HepG2 (cell line): ENCODE results near the gene SEMA4A. TPM values are rescaled to one million over a fixed set of nuclear protein-coding genes. Genes with fewer than 3 reads are reported as not detected.
A peak's percentile ranks its signal among the peaks of the same experiment; 100 is the strongest.
"Not testable (repeated sequence)": the region's sequence is repeated elsewhere in the genome, so short reads cannot be mapped to it uniquely, and the experiment has no call there.

Experiments
- ATAC-seq: fragments of 200-7000 bp; cut with Tn5 transposase; 3 replicates; pipeline ENCODE4 v1.9.1; 2020; ENCODE audit warnings: mild to moderate bottlenecking, moderate library complexity
- BruUV-seq: library from RNA; stranded (reverse); fragments of 400-500 nt; replicated peaks from 2 replicates; lab custom pipeline; 2021; lab: Mats Ljungman, UMichigan
- CTCF ChIA-PET: fragments of 300-600 bp; formaldehyde crosslinking; extraction: SDS; loops from one replicate; lab custom pipeline; 2021; ENCODE audit warnings: low total read pairs, inconsistent platforms, low intra/inter-chr PET ratio; lab: Yijun Ruan, JAX
- POLR2A ChIA-PET: fragments of 350-600 bp; sonication (Branson Sonifier 250); formaldehyde crosslinking; loops from one replicate; lab custom pipeline; 2020; ENCODE audit warnings: antibody characterized with exemption, inconsistent platforms; lab: Yijun Ruan, JAX
- DNase-seq: peaks from one replicate; pipeline ENCODE4 v3.0.0-alpha.2; 2015; ENCODE audit warnings: low spot score
- FAIRE-seq: peaks from 3 replicates; lab custom pipeline; 2011; peaks lifted over from hg19 to GRCh38; lab: Jason Lieb, UNC
- H2AFZ ChIP-seq: one replicate; pipeline ENCODE4 v1.6.1; 2011; ENCODE audit warnings: low read length, inconsistent platforms
- H3K27ac ChIP-seq: fragments of 300-600 bp; 3 replicates; pipeline ENCODE4 v1.8.0; 2011; ENCODE audit warnings: mixed run types, mild to moderate bottlenecking, mixed read lengths, low read length, inconsistent platforms; ENCODE audit not compliant: insufficient read depth; ENCODE audit errors: extremely low read length
- H3K27me3 ChIP-seq, 2 experiments: fragments of 200-600 bp in 1 of 2; 2 replicates in 1 of 2; 3 replicates in 1 of 2; pipeline versions ENCODE4 v1.6.0 to v1.8.0; 2011; ENCODE audit warnings: low read length in 2 of 2, mild to moderate bottlenecking in 2 of 2, moderate library complexity in 2 of 2, inconsistent platforms in 1 of 2; ENCODE audit not compliant: insufficient read depth in 2 of 2, control insufficient read depth in 1 of 2
- H3K36me3 ChIP-seq, 2 experiments: fragments of 200-600 bp in 1 of 2; replicated peaks in 1 of 2; 2 replicates in 1 of 2; 3 replicates in 1 of 2; pipeline versions ENCODE4 v1.5.1 to v1.8.0; 2011; ENCODE audit warnings: low read length in 2 of 2, inconsistent platforms in 1 of 2; ENCODE audit not compliant: insufficient read depth in 2 of 2, control insufficient read depth in 1 of 2
- H3K4me1 ChIP-seq: 2 replicates; pipeline ENCODE4 v1.5.1; 2012; ENCODE audit warnings: low read length, inconsistent platforms; ENCODE audit not compliant: insufficient read depth
- H3K4me2 ChIP-seq: 2 replicates; pipeline ENCODE4 v1.6.0; 2011; ENCODE audit warnings: low read depth, low read length, inconsistent platforms
- H3K4me3 ChIP-seq, 3 experiments: fragments of 200-600 bp in 1 of 3; sonication (generic), shearing (Covaris generic) in 1 of 3; replicated peaks in 1 of 3; 2 replicates each; pipeline ENCODE4 v1.5.1; 2011 to 2016; ENCODE audit warnings: low read length in 3 of 3, inconsistent platforms in 2 of 3, low read depth in 2 of 3, mild to moderate bottlenecking in 2 of 3, control low read depth in 1 of 3, mixed read lengths in 1 of 3; ENCODE audit not compliant: insufficient read depth in 1 of 3
- H3K79me2 ChIP-seq: one replicate; pipeline ENCODE4 v1.6.1; 2011; ENCODE audit warnings: low read length, inconsistent platforms; ENCODE audit not compliant: insufficient read depth
- H3K9ac ChIP-seq: 2 replicates; pipeline ENCODE4 v1.6.0; 2011; ENCODE audit warnings: mild to moderate bottlenecking, low read depth, low read length, inconsistent platforms; ENCODE audit not compliant: insufficient read depth
- H3K9me3 ChIP-seq: 2 replicates; pipeline ENCODE4 v1.5.1; 2012; ENCODE audit warnings: mild to moderate bottlenecking, low read length
- H4K20me1 ChIP-seq: 2 replicates; pipeline ENCODE4 v1.6.0; 2011; ENCODE audit warnings: inconsistent platforms, mild to moderate bottlenecking, low read length, moderate library complexity; ENCODE audit not compliant: insufficient read depth
- HNRNPLL ChIP-seq: fragments of 200-400 bp; formaldehyde crosslinking; IDR thresholded peaks from 2 replicates; pipeline ENCODE4 v1.6.1; 2017; ENCODE audit warnings: mild to moderate bottlenecking, low read depth, low read length; ENCODE audit not compliant: poor library complexity, severe bottlenecking
- JUNB ChIP-seq: sonication (generic); formaldehyde crosslinking; IDR thresholded peaks from 2 replicates; pipeline ENCODE4 v1.8.0; 2022; ENCODE audit warnings: missing genetic modification reagents, mild to moderate bottlenecking, borderline replicate concordance
- MED1 ChIP-seq: sonication (generic); formaldehyde crosslinking; IDR thresholded peaks from 2 replicates; pipeline ENCODE4 v1.4.0; 2020; ENCODE audit warnings: missing genetic modification reagents
- POLR2AphosphoS5 ChIP-seq: IDR thresholded peaks from 2 replicates; pipeline ENCODE4 v1.6.1; 2012; ENCODE audit warnings: low read depth, low read length
- RBFOX2 ChIP-seq: fragments of 200-400 bp; formaldehyde crosslinking; IDR thresholded peaks from 2 replicates; pipeline ENCODE4 v1.6.1; 2017; ENCODE audit warnings: low read depth, mild to moderate bottlenecking, low read length
- ZBTB20 ChIP-seq: sonication (generic); formaldehyde crosslinking; IDR thresholded peaks from 2 replicates; pipeline ENCODE4 v1.8.1; 2023; ENCODE audit warnings: missing genetic modification reagents, low read depth, mild to moderate bottlenecking, borderline replicate concordance
- ZNF235 ChIP-seq: sonication (generic); formaldehyde crosslinking; IDR thresholded peaks from 2 replicates; pipeline ENCODE4 v1.8.1; 2023; ENCODE audit warnings: mild to moderate bottlenecking, missing genetic modification reagents, borderline replicate concordance
- ZNF383 ChIP-seq: sonication (generic); formaldehyde crosslinking; IDR thresholded peaks from 2 replicates; pipeline ENCODE4 v1.4.0; 2020; ENCODE audit warnings: missing genetic modification reagents, mild to moderate bottlenecking, borderline replicate concordance
- WGBS: methylation state at CpG from one replicate; pipeline ENCODE4 v1.1.6; 2017; ENCODE audit warnings: low lambda C conversion rate; 5-methylcytosine and 5-hydroxymethylcytosine counted together
- in situ Hi-C: cut with HindIII; loops from 2 replicates; pipeline ENCODE4 v1.10.0; 2017; ENCODE audit warnings: low pct_unique_long_range_greater_than_20kb; ENCODE audit not compliant: extremely low pct_ligation_motif_present
- intact Hi-C: fragments of 100-400 bp; cut with micrococcal nuclease; formaldehyde crosslinking; loops from one replicate; pipeline ENCODE4 v1.10.0; 2022; ENCODE audit not compliant: unreplicated experiment
- polyA plus RNA-seq, 8 experiments: library from polyadenylated mRNA; depleted of rRNA in 3 of 8; stranded (reverse) in 7 of 8; unstranded in 1 of 8; fragments of >200 nt; fragmentation: Illumina TruSeq in 4 of 8; extraction: Trizol in 4 of 8; gene quantifications; 2 replicates each; pipeline versions ENCODE4 v1.2.1 to v1.2.3, GENCODE V29; 2011 to 2016; ENCODE audit warnings: low read depth in 4 of 8, missing spikeins in 1 of 8, mixed read lengths in 1 of 8; ENCODE audit not compliant: insufficient read depth in 1 of 8
- total RNA-seq, 5 experiments: library from RNA; depleted of rRNA; stranded (reverse); fragments of >200 nt; fragmentation: Illumina TruSeq; extraction: Trizol; gene quantifications; 2 replicates each; pipeline ENCODE4 v1.2.3, GENCODE V29; 2016; ENCODE audit warnings: low read depth in 1 of 5
- TF ChIP-seq, protein P1 (sequence below): sonication (generic); formaldehyde crosslinking; conservative IDR thresholded peaks from 2 replicates; pipeline ENCODE4 v1.8.0; 2022; ENCODE audit warnings: low read depth, missing genetic modification reagents
- TF ChIP-seq, protein P2 (sequence below): IDR thresholded peaks from 2 replicates; pipeline ENCODE4 v1.6.1; 2018; ENCODE audit warnings: missing genetic modification reagents
- TF ChIP-seq, protein P3 (sequence below): sonication (generic); formaldehyde crosslinking; IDR thresholded peaks from 2 replicates; pipeline ENCODE4 v1.5.0; 2020; ENCODE audit warnings: missing genetic modification reagents
- TF ChIP-seq, protein P4 (sequence below): sonication (generic); formaldehyde crosslinking; conservative IDR thresholded peaks from 2 replicates; pipeline ENCODE4 v1.4.0; 2020; ENCODE audit warnings: missing genetic modification reagents

Gene SEMA4A
- total and polyA plus RNA-seq, 2 of the 13 experiments (the other 11 are each of a cell fraction or from before 2014, with no cell fraction given), result 0.09 to 0.20 TPM

DNA sequence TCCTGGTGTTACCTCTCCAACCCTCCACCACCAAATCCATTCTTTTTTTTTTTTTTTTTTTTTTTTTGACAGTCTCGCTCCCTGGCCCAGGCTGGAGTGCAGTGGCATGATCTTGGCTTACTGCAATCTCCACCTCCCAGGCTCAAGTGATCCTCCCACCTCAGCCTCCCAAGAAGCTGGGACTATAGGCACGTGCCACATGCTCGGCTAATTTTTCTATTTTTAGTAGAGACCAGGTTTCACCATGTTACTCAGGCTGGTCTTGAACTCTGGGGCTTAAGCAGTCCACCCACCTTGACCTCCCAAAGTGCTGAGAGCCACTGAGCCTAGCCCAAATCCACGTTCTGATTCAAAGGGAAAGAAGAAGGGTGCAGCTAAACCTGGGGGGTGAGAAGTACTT lies 32.4 kb upstream of the SEMA4A start:
- ATAC-seq, FAIRE-seq, DNase-seq, H3K4me3 ChIP-seq, intact Hi-C loops, H3K9me3 ChIP-seq, BruUV-seq, H4K20me1 ChIP-seq, H3K27me3 ChIP-seq, CTCF ChIA-PET, H2AFZ ChIP-seq, in situ Hi-C loops: not testable (repeated sequence)
- H3K9ac ChIP-seq, result 0 out of 2 replicates have a peak overlapping the region, but pooled peaks have one; percentile 48
- peaks cover 98% of the 10 kb centered on the region for H3K4me1 ChIP-seq
- peak overlapping the region; percentile 93; the same call in 1 of the 2 replicates for H3K4me2 ChIP-seq
- H3K36me3 ChIP-seq, result peaks cover 1 to 11% of the 10 kb centered on the region in 2 experiments; a peak in 4 of 5 replicates
- POLR2A ChIA-PET, result interaction anchor here (4.6 to 4.8 kb wide), 2 partner anchors 7 to 16 kb away, joined by 56 to 108 read pairs; no protein-coding TSS in a partner anchor
- 0 out of 2 replicates have a peak, but pooled peaks have one; percentile 3 for TF ChIP-seq ZBTB20 (CRISPR knock-in tag)
- TF ChIP-seq RBFOX2, result 0 out of 2 replicates have a peak, but pooled peaks have one; percentile 7
- H3K79me2 ChIP-seq, result peaks cover 94% of the 10 kb centered on the region
- WGBS, result 92% methylated on average over 4 of the region's 4 CpGs
- peak overlapping the region; percentile 96 for H3K27ac ChIP-seq

DNA sequence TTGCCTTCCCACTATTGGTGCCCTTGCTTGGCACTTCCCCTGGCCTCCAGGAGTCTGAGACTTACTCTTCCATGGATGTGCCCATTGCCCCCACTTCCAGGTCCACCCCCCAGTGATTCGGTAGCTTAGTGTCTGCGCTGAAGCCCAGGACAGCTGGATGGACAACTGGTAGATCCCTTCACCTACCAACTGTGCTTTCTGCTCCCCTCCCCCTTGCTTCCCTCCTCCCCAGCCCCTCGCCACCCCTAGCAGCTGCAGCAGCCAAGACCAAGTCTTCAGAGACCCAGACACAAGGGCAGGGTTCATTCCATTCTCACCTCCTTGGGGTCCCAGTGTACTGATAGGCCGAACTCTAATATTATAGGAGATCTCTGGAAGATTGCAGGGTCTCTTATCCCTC lies 31.9 kb upstream of the SEMA4A start:
- CTCF ChIA-PET, result no interaction called here
- TF ChIP-seq, protein P1, sequence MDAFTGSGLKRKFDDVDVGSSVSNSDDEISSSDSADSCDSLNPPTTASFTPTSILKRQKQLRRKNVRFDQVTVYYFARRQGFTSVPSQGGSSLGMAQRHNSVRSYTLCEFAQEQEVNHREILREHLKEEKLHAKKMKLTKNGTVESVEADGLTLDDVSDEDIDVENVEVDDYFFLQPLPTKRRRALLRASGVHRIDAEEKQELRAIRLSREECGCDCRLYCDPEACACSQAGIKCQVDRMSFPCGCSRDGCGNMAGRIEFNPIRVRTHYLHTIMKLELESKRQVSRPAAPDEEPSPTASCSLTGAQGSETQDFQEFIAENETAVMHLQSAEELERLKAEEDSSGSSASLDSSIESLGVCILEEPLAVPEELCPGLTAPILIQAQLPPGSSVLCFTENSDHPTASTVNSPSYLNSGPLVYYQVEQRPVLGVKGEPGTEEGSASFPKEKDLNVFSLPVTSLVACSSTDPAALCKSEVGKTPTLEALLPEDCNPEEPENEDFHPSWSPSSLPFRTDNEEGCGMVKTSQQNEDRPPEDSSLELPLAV (CRISPR knock-in tag), result no peak
- TF ChIP-seq, protein P2, sequence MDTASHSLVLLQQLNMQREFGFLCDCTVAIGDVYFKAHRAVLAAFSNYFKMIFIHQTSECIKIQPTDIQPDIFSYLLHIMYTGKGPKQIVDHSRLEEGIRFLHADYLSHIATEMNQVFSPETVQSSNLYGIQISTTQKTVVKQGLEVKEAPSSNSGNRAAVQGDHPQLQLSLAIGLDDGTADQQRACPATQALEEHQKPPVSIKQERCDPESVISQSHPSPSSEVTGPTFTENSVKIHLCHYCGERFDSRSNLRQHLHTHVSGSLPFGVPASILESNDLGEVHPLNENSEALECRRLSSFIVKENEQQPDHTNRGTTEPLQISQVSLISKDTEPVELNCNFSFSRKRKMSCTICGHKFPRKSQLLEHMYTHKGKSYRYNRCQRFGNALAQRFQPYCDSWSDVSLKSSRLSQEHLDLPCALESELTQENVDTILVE (CRISPR knock-in tag), result no peak
- TF ChIP-seq ZNF383 (CRISPR knock-in tag) (no peak), MED1 (CRISPR knock-in tag) (no peak), ZNF235 (CRISPR knock-in tag) (no peak), JUNB (no peak), POLR2AphosphoS5 (no peak), HNRNPLL (no peak)
- TF ChIP-seq, protein P3, sequence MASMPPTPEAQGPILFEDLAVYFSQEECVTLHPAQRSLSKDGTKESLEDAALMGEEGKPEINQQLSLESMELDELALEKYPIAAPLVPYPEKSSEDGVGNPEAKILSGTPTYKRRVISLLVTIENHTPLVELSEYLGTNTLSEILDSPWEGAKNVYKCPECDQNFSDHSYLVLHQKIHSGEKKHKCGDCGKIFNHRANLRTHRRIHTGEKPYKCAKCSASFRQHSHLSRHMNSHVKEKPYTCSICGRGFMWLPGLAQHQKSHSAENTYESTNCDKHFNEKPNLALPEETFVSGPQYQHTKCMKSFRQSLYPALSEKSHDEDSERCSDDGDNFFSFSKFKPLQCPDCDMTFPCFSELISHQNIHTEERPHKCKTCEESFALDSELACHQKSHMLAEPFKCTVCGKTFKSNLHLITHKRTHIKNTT (CRISPR knock-in tag), result no peak
- TF ChIP-seq, protein P4, sequence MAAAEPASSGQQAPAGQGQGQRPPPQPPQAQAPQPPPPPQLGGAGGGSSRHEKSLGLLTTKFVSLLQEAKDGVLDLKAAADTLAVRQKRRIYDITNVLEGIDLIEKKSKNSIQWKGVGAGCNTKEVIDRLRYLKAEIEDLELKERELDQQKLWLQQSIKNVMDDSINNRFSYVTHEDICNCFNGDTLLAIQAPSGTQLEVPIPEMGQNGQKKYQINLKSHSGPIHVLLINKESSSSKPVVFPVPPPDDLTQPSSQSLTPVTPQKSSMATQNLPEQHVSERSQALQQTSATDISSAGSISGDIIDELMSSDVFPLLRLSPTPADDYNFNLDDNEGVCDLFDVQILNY (CRISPR knock-in tag), result no peak

More for the DNA sequence above, 31.9 kb upstream of the SEMA4A start:
- Histone ChIP-seq H3K79me2 (peaks cover 94% of the 10 kb centered on the region), H3K27ac (peak overlapping the region; percentile 96), H3K4me3 (peak overlapping the region in 1 of 3 experiments; percentile 16; a peak in 1 of 6 replicates), H3K9ac (0 out of 2 replicates have a peak overlapping the region, but pooled peaks have one; percentile 10), H3K9me3 (no peaks in the 10 kb centered on the region), H3K36me3 (peaks cover 1 to 13% of the 10 kb centered on the region in 2 experiments; a peak in 4 of 5 replicates), H3K4me2 (peak overlapping the region; percentile 93), H3K4me1 (peaks cover 100% of the 10 kb centered on the region), H4K20me1 (no peaks in the 10 kb centered on the region), H2AFZ (no peak overlapping the region), H3K27me3 (no peaks in the 10 kb centered on the region; a peak in 1 of 5 replicates)
- BruUV-seq, result no TSS peak
- FAIRE-seq, result no peak
- ATAC-seq, result no peak
- intact Hi-C loops (no loop called here), in situ Hi-C loops (no loop called here)
- POLR2A ChIA-PET, result interaction anchor here (0.6 to 4.8 kb wide), 4 partner anchors 7 to 39 kb away, joined by 3 to 108 read pairs (median 35); partner anchors contain the start of gene MEX3A
- DNase-seq, result no peak
- 90% methylated on average over 3 of the region's 4 CpGs for WGBS
